NOMO-1 treated with dmso at 0.1 percent for 144 hours (cell line): ENCODE data around the gene CD6.

Experiments
- DNase-seq: peaks from one replicate; lab custom pipeline; 2025; ENCODE audit not compliant: unreplicated experiment; lab: John Stamatoyannopoulos, UW

The CD6 gene

DNA sequence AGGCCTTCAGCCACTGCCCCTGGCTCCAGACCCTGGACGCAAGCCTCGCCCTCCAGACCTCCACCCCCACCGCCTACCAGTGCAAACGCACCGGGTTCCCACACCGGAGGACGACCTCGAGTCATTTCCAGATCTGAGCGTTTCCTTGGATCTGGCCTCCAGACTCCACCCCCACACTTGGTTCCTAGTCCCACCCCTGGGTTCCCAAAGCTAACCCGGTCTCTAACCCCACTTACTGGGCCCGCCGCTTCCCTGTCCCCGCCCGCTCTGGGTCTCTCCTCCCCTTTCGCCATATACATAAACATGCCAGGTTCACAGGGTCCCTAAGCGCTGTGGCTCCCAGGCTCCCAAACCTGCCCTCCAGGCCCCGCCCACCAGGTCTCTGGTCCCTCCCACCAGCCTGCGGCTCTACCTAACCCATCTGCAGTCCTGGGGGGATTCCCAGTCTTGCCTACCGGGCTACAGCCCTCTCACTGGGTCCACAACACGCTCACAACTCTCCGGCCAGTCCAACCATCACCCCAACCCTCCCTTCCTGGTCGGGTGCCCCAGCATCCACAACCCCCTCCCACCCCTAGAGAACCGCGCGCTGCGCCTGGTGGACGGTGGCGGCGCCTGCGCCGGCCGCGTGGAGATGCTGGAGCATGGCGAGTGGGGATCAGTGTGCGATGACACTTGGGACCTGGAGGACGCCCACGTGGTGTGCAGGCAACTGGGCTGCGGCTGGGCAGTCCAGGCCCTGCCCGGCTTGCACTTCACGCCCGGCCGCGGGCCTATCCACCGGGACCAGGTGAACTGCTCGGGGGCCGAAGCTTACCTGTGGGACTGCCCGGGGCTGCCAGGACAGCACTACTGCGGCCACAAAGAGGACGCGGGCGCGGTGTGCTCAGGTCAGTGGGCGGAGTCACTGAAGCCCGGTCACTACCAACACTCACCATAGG, 36.7 kb downstream of the CD6 start:
- DNase-seq = no peak

GRCh38 chr11:61008971-61009370, 37.5 kb downstream of the CD6 start:
- DNase-seq = no peak

DNA sequence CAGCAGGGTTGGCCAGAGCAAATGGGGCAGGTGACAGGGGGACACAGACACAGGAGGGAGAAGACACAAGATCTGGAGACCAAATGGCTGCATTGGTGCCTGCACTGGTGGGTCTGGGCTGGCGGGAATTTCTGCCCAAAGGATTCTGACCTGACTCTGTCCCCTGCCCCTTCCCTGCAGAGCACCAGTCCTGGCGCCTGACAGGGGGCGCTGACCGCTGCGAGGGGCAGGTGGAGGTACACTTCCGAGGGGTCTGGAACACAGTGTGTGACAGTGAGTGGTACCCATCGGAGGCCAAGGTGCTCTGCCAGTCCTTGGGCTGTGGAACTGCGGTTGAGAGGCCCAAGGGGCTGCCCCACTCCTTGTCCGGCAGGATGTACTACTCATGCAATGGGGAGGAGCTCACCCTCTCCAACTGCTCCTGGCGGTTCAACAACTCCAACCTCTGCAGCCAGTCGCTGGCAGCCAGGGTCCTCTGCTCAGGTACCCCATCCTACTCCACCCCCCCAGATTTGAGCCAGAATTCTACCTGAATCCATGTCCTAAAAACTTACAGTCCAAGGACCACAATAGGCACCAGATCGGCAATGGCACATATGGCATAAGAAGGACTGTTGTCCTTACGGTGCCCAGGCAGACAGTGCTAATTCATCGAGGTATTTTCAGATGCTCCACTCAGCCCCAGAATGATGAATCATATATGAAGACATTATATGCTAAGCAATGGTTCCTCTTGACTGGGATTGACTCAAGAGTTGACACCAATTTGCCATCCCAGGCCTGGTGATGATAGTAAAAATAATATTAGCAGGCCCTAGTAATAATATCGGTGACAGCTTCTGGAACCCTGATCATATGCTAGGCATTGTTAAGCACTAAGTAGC, 38.2 kb downstream of the CD6 start:
- DNase-seq = no peak

GRCh38 chr11:61010466-61011228, 39.2 kb downstream of the CD6 start:
- DNase-seq = no peak

DNA sequence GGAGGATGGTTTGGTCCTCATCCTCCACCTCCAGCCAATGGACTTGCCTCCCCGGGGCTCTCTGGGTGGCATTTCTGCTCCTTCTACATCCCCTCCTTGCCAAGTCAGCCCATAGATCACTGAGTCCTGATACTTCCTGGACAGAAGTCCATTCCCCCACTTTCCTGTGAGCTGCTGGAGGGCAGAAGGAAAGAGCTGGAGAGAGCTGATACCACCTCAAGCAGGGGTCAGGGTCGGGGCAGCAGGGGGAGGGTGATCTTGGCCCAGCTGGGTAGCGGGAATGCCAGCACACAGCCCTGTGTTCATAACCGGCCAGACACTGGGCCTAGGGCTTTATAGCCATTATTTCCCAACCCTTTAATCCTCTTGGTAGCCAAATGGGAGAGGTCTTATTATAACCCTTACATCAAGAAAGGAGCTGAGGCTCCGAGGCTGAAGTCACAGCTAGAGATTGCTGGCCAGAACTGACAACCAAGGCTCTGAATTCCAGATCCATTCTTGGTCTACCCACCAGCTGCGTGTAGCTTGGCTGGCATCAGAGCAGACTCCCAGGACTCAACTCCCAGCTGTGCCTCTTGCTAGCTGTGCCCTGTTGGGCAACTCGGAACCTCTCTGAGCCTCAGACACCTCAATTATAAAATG, 39.9 kb downstream of the CD6 start:
- DNase-seq = no peak

DNA sequence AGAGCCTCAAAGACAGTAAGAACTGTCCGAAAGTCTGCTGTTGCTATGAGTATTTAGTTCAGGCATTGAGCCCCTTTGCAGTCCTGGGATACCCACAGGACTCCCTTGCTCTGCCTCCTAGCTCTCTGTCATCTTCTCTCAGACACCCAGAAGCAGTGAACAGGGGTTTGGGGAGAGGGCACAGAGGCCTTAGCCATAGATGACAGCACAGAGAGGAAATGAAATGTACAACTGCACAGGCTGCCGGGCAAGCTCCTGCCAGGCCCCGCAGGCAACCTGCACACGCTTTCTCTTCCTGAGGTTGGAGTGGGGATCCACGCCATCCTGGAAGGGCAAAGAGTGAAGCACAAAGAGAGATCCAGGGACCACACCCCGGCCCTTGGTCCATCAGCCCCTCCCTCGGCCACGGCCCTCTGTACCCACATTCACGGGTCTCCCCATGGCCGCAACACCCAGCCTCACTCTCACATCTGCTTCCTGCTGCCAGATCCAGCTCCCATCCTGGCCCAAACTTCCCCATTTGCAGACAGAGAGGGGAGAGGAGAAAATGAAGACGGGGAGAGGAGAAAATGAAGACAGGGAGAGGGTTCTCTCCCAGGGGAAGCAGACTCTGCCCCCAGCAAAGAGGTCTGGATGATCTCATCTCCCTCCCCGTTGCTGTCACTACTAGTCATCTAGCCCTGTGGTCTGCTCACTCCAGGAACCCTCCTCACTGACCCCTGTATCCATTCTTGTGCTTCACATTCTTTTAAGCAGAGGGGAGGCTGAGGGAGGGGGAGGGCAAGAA, 40.7 kb downstream of the CD6 start:
- no peak for DNase-seq

DNA sequence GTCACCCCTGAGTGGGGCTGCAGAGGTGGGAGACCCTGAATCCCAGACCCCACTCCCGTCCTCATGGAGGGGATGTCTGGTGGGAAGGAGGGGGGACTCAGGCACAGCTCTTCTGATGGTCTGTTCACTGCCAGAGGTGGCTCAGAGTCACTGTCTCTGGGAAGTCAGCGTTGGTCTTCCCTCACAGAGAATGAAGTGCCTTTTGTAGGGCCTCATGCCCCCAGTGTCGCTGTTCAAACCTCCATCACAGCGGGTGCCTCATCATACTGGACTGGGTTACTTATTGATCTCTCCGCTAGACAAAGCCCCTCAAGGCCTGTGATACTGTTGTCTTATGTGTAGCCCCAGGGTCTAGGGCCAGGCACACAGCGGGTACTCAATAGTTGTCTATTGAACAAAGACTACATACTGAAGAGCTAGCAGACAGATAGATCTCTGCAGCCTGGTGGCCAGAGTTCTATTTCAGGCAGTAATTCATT, 41.3 kb downstream of the CD6 start:
- DNase-seq = no peak

- DNase-seq = no peak
Observed at GRCh38 chr11:61018059-61018458, 46.6 kb downstream of the CD6 start.

DNA sequence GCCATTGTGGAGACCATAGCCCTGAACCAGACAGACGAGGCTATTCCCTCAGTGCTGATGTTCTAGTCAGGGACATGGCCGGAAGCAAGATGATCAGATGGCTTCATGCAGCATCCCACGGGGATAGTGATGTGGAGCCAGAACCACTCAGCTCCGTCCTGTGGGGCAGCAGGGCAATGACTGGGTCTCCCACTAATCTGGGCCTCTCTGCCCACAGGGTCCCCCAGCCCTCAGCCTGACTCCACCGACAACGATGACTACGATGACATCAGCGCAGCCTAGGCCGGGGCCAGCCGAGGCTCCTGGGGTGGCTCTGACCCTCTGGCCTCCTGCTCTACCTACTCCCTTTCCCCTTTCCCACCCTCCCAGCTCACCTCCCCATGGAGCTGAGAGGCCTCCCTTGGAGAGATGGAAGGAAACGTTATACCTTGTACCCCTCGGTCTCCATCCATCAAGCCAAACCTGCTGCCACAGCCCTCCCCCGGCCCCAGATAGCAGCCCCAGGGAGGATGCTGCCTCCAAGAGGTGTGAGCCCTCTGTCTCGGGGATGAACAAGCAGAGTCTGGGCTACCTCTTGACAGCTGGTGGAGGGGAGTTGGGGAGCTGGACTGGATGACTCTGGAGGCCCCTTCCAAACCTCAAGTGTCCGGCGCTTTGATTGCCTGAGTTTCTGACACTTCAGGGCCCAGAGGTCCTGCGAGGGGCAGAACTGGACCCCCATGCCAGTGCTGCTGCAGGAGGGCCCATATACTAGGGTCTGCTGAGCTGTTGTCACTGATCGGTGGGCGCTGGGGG, 47.8 kb downstream of the CD6 start:
- no peak for DNase-seq

GRCh38 chr11:61019832-61020405, 48.4 kb downstream of the CD6 start:
- no peak for DNase-seq

GRCh38 chr11:61020551-61021235, 49.2 kb downstream of the CD6 start:
- DNase-seq = no peak

DNA sequence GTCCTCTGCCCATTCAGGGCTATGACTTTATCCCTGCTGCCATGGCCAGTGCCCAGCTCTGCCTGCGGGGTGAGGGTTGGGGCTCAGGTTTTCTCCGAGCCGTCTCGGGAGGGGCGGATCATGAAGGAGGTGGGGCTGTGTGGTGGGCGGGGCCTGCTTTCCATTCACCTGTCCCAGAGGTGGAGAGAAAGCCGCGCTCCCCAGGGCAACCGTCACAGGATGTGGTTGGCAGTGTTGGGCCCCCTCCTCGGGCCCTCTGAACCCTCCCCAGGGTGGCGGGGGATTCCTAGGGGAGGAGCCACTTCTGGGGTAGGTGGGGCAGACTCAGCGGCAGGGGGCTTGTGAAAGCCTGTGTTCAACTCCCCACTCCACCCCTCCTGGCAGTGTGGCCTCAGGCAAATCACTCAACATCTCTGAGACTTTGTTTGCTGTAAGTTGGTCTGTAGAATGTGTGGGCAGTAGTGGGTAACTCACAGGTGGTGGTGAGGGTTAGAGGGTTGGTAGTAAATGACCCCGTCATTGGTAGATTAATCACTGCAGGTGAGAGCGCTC, 50.3 kb downstream of the CD6 start:
- no peak for DNase-seq

GRCh38 chr11:61022311-61023085, 51.0 kb downstream of the CD6 start:
- no peak for DNase-seq

DNA sequence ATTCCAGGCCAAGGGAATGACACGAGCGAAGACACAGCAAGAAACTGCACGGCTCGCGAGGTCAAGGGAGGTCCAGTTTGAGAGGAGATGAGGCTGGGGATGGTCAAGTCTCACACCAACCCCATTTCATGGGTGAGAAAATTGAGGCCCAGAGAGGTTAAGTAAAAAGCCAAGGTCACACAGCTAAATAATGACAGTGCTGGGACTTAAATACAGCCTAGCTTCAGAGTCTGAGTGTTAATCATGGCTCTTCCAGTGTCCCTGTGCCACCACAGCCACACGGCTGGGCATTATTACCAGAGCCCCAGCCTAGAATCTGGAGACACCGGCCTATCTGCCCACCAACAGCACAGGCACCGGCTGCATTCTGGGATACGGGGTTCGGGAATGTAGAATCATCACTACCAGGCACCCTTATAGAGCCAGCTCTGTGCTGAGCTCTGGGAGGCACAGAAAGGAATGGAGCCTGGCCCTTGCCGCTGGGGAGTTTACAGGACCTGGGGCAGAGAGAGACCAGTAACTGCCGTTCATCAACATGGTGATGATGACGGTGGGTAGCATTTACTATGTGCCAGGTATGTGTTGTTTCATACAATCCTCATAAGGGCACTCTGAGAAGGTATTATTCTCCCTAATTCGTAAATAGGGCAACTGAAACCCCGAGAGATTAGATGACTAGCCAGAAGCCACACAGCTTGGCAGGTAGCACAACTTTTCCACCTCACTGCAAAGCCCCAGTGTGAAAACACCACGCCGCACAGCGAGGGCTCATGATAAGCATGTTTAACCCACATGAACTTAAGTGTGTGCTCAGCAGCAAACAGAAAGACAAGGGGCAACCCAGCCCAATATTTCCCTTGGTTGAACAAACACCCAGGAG, 51.8 kb downstream of the CD6 start:
- DNase-seq = no peak

- no peak for DNase-seq
Observed at GRCh38 chr11:61023966-61024295, 52.5 kb downstream of the CD6 start.
